Activated effector memory CD4-positive, alpha-beta T cell treated with Interleukin-2 at 50 U/mL for 16 hours (primary cell): Measurements from ENCODE around the gene BOK.
"Not testable (repeated sequence)": the region's sequence is repeated elsewhere in the genome, so short reads cannot be mapped to it uniquely, and the experiment has no call there.

Experiments used
- DNase-seq: peaks from one replicate; pipeline ENCODE4 v3.0.0-alpha.2; 2020

The BOK gene

GRCh38 chr2:241558532-241559322 is at the start of gene BOK:
BOK (plus strand) TSS chr2:241558745; CDS start chr2:241559484, 739 bp downstream.
- no peak for DNase-seq

- DNase-seq, result no peak
Observed at GRCh38 chr2:241509155-241509784, 49.3 kb upstream of the BOK start.

GRCh38 chr2:241511091-241511741 is 47.3 kb upstream of the BOK start:
- no peak for DNase-seq

GRCh38 chr2:241514553-241514952 is 44.0 kb upstream of the BOK start:
- no peak for DNase-seq

GRCh38 chr2:241514986-241515737 is 43.4 kb upstream of the BOK start:
- DNase-seq, result no peak

GRCh38 chr2:241516520-241516965 is 42.0 kb upstream of the BOK start:
- no peak for DNase-seq

- no peak for DNase-seq
Observed at GRCh38 chr2:241517297-241517696, 41.2 kb upstream of the BOK start.

- no peak for DNase-seq
Observed at GRCh38 chr2:241519669-241520068, 38.9 kb upstream of the BOK start.

GRCh38 chr2:241522477-241522876 is 36.1 kb upstream of the BOK start:
- DNase-seq, result no peak

GRCh38 chr2:241525818-241526780 is 32.4 kb upstream of the BOK start:
- DNase-seq, result not testable (repeated sequence)

- no peak for DNase-seq
Observed at GRCh38 chr2:241530571-241530970, 28.0 kb upstream of the BOK start.

GRCh38 chr2:241531161-241531722 is 27.3 kb upstream of the BOK start:
- no peak for DNase-seq

GRCh38 chr2:241532168-241532567 is 26.4 kb upstream of the BOK start:
- no peak for DNase-seq

GRCh38 chr2:241532733-241533601 is 25.6 kb upstream of the BOK start:
- DNase-seq, result no peak

- DNase-seq, result no peak
Observed at GRCh38 chr2:241534293-241534692, 24.3 kb upstream of the BOK start.

- no peak for DNase-seq
Observed at GRCh38 chr2:241534701-241535375, 23.7 kb upstream of the BOK start.

GRCh38 chr2:241535871-241536655 is 22.5 kb upstream of the BOK start:
- no peak for DNase-seq

- no peak for DNase-seq
Observed at GRCh38 chr2:241538838-241539615, 19.5 kb upstream of the BOK start.
